Measurements from ENCODE around the gene TLX3. TPM values are rescaled to one million over a fixed set of nuclear protein-coding genes. Genes with fewer than 3 reads are reported as not detected.

The TLX3 gene
- total RNA-seq, 1 donor from 2014 or later, result not detected

- no peaks in the 10 kb centered on the region for H3K4me1 ChIP-seq
- Mint-ChIP-seq H3K27ac (no peak overlapping the region), H3K27me3 (ENCODE audit: insufficient read depth, low read depth) (peaks cover 9% of the 10 kb centered on the region), H3K9me3 (no peaks in the 10 kb centered on the region), H3K4me3 (no peak overlapping the region), H3K4me1 (no peaks in the 10 kb centered on the region), H3K36me3 (no peaks in the 10 kb centered on the region)
- no peaks in the 10 kb centered on the region for H3K79me2 ChIP-seq (ENCODE audit: low read depth)
- H3K4me2 ChIP-seq, result no peak overlapping the region
- no peaks in the 10 kb centered on the region for H3K36me3 ChIP-seq
- no peaks in the 10 kb centered on the region for H4K20me1 ChIP-seq (ENCODE audit: low read depth)
- peaks cover 10% of the 10 kb centered on the region for H3K27me3 ChIP-seq
- DNase-seq (ENCODE audit: low spot score), result no peak
- H3K27ac ChIP-seq, result no peak overlapping the region
- no peaks in the 10 kb centered on the region for H3K9me3 ChIP-seq (ENCODE audit: low read depth)
- TF ChIP-seq EZH2 (IDR thresholded peaks at IDR 0.05), result no peak
- no peak for TF ChIP-seq EZH2phosphoT487 (IDR thresholded peaks at IDR 0.05)
- TF ChIP-seq CTCF (IDR thresholded peaks at IDR 0.05), result no peak
- no peak overlapping the region for H3K9ac ChIP-seq
- no peaks in the 10 kb centered on the region for H3F3A ChIP-seq (ENCODE audit: low read depth)
- H2AFZ ChIP-seq (replicated peaks), result no peak overlapping the region
- no peak overlapping the region for H3K4me3 ChIP-seq
These were observed 36.0 kb downstream of the TLX3 start for GRCh38 chr5:171344936-171345608.

GRCh38 chr5:171351536-171352073 lies 42.6 kb downstream of the TLX3 start:
- no peak overlapping the region for H3K4me3 Mint-ChIP-seq
- H3K4me1 Mint-ChIP-seq, result no peaks in the 10 kb centered on the region
- TF ChIP-seq CTCF (IDR thresholded peaks at IDR 0.05) (no peak), EZH2phosphoT487 (IDR thresholded peaks at IDR 0.05) (no peak), EZH2 (IDR thresholded peaks at IDR 0.05) (no peak)
- Histone ChIP-seq H3K4me3 (no peak overlapping the region), H3K9me3 (ENCODE audit: low read depth) (no peaks in the 10 kb centered on the region), H3K4me1 (no peaks in the 10 kb centered on the region), H3K27ac (no peak overlapping the region), H3K79me2 (ENCODE audit: low read depth) (no peaks in the 10 kb centered on the region), H3K36me3 (no peaks in the 10 kb centered on the region), H3K9ac (no peak overlapping the region), H3K4me2 (no peak overlapping the region), H3F3A (ENCODE audit: low read depth) (no peaks in the 10 kb centered on the region), H2AFZ (replicated peaks) (no peak overlapping the region), H4K20me1 (ENCODE audit: low read depth) (no peaks in the 10 kb centered on the region), H3K27me3 (no peaks in the 10 kb centered on the region)
- no peaks in the 10 kb centered on the region for H3K36me3 Mint-ChIP-seq
- peaks cover 7% of the 10 kb centered on the region for H3K27me3 Mint-ChIP-seq (ENCODE audit: insufficient read depth, low read depth)
- no peak overlapping the region for H3K27ac Mint-ChIP-seq
- H3K9me3 Mint-ChIP-seq, result no peaks in the 10 kb centered on the region
- no peak for DNase-seq (ENCODE audit: low spot score)

GRCh38 chr5:171355302-171355724 lies 46.3 kb downstream of the TLX3 start:
- Histone ChIP-seq H3K79me2 (ENCODE audit: low read depth) (no peaks in the 10 kb centered on the region), H3K27me3 (no peaks in the 10 kb centered on the region), H3K4me3 (no peak overlapping the region), H3K36me3 (no peaks in the 10 kb centered on the region), H2AFZ (replicated peaks) (no peak overlapping the region), H3K9me3 (ENCODE audit: low read depth) (no peaks in the 10 kb centered on the region), H4K20me1 (ENCODE audit: low read depth) (no peaks in the 10 kb centered on the region), H3K9ac (no peak overlapping the region), H3F3A (ENCODE audit: low read depth) (no peaks in the 10 kb centered on the region), H3K27ac (no peak overlapping the region), H3K4me2 (no peak overlapping the region), H3K4me1 (no peaks in the 10 kb centered on the region)
- Mint-ChIP-seq H3K36me3 (no peaks in the 10 kb centered on the region), H3K27me3 (ENCODE audit: insufficient read depth, low read depth) (peaks cover 5% of the 10 kb centered on the region), H3K4me3 (no peak overlapping the region), H3K27ac (no peak overlapping the region), H3K9me3 (no peaks in the 10 kb centered on the region), H3K4me1 (no peaks in the 10 kb centered on the region)
- DNase-seq (ENCODE audit: low spot score), result no peak
- no peak for TF ChIP-seq EZH2 (IDR thresholded peaks at IDR 0.05)
- TF ChIP-seq CTCF (IDR thresholded peaks at IDR 0.05), result no peak
- no peak for TF ChIP-seq EZH2phosphoT487 (IDR thresholded peaks at IDR 0.05)
